CD4-positive, alpha-beta T cell treated with Interleukin-17A for 1 hour (primary cell): ENCODE results near the gene ATP2A2.
"Not testable (repeated sequence)": the region's sequence is repeated elsewhere in the genome, so short reads cannot be mapped to it uniquely, and the experiment has no call there.

Experiments used
- DNase-seq: peaks from one replicate; pipeline ENCODE4 v3.0.0-alpha.2; 2020

Gene ATP2A2

DNA sequence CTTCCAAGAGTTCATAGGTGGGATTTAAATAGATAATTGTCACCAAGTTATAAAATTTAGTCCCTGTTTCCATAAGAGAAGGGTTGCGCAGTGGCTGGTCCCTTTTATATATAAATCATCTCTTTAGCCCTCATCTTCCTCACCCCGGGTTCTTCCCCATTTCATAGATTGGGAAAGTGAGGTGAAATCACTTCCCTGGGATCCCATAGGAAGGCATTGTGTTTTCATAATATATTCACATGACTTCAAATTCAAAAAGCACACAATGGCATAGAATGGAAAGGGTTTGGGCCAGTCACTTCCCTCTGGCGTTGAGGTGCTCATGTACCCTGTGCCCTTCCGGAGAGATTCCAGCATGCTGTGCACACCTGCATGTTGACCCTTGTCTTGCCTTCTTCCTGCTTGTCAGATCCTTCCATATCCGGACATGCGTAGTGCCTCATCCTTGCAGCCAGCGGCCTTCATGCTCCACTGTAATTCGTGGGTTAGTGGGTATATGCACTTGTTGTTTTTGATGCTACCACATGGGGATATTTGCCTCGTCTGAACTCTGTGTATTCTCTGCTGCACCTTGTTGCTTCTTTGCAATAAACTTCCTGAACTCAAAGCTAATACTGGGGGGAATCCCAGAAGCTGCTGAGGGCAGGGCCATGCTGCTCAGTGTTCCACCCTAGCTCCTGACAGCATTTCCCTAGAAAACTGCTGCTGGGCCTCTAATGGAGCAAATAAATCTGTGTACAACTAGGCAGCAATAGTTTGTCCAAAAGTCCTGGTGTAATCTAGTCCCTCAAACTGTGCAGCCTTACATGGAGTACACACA, 62.9 kb downstream of the ATP2A2 start:
- DNase-seq = no peak

DNA sequence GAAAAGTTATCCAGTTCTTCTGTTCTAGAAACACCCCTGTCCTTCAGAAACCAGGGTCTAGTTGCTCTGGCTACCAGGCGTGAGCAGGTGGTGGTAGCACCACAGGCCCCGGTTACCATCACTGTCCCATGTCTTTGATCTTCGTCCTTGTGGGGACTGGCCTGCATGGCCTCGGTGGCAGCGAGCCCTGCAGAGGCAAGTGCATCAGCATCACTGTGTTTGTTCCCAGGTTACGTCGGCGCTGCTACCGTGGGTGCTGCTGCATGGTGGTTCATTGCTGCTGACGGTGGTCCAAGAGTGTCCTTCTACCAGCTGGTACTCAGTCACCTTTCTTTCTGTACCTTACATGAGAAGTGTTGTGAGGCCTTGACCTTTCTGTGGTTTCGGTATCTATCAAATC, 63.6 kb downstream of the ATP2A2 start:
- no peak for DNase-seq

DNA sequence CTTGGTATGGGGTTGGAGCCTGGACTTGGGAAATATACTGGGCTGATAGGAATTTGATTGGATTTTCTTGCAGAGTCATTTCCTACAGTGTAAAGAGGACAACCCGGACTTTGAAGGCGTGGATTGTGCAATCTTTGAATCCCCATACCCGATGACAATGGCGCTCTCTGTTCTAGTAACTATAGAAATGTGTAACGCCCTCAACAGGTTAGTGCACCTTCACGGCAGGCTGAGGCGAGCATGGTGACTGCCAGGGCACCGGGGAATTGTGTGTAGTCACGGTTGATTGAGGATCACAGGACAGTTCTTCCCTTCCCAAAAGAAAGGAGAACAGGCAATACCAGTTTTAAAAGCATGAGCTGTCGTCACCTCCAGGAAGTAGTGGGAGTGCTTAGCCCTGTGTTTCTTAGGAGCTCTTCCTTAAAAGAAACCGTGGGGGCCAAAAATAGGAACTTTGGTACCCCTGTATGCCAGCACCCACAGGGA, 64.2 kb downstream of the ATP2A2 start:
- no peak for DNase-seq

DNA sequence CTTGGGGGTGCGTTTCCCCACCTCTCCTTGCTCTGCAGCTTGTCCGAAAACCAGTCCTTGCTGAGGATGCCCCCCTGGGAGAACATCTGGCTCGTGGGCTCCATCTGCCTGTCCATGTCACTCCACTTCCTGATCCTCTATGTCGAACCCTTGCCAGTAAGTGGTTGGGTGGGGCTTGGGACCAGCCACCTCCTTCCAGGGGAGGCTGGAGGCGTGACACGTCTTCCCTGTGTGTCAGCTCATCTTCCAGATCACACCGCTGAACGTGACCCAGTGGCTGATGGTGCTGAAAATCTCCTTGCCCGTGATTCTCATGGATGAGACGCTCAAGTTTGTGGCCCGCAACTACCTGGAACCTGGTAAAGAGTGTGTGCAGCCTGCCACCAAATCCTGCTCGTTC, 64.9 kb downstream of the ATP2A2 start:
- no peak for DNase-seq

DNA sequence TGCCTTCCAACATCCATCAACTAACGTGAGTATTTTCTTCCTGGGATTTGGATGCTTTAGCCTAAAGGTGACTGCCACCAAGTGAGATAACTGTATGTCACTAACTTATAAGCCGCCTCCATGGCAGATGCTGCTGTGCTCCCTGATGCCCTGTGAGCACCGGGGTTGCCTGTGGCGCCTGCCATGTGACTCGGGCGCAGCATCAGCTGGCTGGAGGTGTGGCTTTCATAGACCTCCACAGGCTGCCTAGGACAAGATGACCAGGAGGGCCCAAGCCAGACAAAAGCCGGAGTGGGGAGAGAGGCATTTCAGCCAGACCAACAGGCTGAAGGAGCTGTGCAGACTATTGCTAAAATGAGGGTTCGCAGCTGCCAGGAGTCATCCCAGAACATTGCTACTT, 66.7 kb downstream of the ATP2A2 start:
- no peak for DNase-seq

DNA sequence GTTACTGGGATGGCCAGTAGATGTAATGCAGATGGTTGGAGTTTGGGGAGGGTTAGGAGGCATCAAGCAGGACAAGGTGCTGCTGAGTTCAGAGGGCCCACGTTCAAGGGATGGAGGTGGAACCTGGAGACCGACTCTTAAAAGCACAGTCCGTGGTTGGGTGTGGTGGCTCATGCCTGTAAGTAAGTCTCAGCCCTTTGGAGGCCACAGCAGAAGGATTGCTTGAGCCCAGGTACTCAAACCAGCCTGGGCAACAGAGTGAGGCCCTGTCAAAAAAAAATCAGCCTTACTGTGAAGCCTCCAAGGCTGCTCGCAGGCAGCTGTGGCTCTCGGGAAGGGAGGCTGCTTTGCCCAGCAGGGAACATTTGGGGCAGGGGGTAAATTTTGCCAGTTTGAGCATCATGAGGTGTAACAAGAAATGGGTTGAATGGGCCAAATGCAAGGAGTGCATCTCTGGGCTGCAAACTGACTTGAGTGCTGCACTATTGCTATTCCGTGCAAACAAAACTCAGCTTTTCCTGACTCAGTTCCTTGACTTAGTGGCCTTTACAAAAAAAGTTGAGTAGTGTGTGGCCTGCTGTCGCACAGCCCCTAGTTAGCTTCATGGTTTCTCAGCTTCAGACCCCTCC, 67.5 kb downstream of the ATP2A2 start:
- no peak for DNase-seq

DNA sequence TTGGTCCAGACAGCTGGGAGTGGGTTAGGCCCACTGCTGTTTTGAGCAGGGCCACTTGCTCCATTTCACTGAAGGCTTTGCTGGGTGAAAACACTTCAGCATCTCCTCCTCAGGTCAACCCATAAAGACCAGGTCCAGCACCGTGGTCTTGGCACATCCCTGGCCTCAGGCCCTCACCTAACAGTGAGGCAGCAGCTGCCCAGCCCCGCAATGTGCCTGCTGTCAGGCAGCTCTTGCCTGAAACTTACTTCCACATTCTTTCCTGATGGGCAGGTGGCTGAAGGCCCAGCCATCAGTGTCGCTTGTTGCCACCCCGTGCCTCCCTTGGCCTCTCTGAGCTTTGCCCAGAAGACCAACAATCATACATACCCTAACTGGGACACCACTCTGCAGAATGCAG, 68.0 kb downstream of the ATP2A2 start:
- DNase-seq = no peak

DNA sequence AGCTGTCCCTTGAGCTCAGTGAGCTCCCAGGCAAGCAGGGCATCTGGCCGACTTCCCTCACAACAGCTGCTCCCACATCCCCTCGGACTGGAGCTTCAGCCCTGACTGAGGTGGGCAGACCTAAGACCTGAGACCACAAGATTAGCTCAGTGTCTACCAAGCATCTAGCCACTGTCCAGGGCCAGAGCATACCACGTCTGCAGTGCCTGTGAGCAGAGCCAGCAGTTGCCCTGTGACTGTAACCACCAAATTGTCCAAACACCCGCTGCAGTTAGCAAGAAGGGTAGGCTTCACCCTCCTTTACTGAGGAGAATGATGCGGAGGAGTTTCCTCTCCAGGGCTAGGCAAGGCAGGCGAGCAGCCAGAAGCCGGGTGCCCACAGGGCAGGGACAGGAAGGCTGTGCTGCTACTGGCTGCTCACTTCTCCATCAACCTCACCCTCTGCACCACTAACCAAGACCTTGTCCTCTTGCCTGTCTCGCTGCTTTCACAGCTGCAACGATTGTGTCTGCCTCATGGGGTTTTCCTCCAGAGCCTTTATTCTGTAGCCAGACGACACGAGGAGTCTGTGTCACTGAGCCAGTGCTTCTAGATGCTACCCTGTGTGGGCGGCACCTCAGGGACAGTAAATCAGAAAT, 68.6 kb downstream of the ATP2A2 start:
- DNase-seq = peak; percentile 34

DNA sequence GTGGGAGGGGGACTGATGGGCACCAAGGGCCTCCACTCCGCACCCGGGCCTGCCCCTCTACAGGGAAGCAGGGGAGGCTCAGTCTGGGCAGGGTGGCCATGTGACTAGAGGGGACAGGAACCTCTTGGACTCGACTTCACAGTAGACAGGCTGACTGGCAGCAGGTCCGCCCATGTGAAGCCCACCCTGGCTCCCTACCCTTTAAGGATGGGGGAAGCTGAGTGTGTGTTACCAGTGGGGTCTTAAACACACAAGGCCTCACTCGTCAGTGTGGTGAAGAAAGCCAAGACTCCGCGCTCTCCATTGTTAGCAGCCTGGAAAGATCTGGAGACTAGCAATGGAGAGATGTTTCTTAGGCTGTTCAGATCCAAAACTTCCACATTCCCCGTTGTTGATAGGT, 70.1 kb downstream of the ATP2A2 start:
- no peak for DNase-seq

DNA sequence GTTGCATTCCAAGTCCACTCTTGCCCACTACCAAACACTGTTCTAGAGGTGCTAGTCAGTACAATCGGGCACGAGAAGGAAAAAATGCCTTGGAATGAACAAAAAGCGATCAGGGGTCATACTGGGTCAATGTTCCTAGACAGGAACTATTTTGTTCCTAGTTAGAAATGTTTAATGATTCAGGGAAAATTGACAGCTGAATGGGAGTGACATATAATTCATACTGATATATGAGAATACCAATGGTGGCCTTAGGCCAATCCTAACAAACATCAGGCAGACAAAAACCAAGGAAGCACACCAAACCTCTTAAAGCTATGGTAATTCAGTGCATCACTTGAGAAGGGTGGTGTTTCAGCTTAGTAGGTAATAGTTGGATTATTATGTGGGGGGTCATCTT, 71.4 kb downstream of the ATP2A2 start:
- DNase-seq = no peak

DNA sequence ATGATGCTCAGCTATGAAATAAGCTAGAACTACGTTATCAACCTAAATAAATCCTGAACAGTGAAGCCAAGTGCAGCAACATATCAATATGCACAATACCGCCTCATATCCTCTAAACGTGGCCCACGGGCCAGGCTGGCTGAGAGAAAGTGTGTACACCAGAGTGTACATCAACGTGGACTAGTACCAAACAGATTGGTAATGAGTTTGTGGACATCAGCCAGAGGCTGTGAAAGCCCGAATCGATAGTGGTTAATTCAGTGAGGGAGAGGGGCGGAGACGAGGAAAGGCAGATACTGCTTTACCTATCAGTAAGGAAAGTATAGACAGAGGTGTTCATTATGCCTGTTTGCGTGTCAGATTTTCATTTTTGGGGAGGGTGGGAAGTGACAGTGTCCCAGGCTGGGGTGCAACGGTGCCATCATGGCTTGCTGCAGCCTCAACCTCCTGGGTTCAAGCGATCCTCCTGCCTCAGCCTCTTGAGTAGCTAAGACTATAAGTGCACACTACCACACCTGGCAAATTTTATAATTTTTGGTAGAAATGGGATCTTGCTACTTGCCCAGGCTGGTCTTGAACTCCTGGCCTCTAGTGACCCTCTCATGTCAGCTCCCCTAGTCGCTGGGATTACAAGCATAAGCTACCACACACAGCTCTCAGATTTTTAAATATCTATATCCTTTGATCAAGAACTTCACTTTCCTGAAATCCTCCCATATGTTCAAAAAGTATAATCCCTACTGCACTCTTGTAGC, 72.3 kb downstream of the ATP2A2 start:
- no peak for DNase-seq

DNA sequence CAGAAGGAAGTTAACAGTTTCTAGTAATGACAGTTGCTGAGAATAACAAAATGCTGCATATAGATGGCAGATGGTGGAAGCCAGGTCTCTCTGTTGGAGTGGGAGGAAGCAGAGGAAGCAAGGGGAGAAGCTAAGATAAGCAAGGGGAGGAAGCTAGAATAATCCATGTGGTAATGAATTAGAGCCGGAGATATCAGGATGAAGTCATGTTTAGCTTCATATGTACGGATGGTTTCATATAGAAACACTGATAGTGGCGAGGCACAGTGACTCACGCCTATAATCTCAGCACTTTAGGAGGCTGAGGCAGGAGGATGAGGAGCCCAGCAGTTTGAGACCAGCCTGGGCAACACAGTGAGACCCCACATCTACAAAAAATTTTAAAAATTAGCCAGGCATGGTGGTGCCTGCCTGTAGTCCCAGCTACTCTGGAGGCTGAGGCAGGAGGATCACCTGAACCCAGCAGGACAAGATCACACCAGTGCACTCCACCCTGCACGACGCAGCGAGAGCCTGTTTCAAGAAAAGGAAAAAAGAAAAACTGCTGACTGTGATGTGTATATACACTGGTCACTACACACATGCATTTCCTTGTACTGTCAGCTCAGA, 73.2 kb downstream of the ATP2A2 start:
- DNase-seq = no peak

DNA sequence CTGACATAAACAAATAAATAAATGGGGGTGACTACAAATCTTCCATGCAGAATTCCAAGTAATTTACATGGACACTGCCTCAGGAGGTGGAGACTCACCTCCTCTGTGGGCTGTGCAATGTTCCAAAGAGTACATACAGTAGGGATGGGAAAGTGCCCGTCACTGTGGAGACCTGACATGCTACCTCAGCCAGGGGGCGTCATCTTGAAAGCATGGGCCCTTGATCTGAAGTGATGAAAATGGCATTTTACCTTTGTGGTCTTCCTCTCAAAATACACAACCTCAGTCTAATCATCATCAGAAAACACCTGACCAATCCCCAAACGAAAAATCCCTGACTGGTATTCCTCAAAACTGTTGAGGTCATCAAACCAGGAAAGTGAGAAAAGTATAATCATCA, 74.0 kb downstream of the ATP2A2 start:
- DNase-seq = peak; percentile 32

DNA sequence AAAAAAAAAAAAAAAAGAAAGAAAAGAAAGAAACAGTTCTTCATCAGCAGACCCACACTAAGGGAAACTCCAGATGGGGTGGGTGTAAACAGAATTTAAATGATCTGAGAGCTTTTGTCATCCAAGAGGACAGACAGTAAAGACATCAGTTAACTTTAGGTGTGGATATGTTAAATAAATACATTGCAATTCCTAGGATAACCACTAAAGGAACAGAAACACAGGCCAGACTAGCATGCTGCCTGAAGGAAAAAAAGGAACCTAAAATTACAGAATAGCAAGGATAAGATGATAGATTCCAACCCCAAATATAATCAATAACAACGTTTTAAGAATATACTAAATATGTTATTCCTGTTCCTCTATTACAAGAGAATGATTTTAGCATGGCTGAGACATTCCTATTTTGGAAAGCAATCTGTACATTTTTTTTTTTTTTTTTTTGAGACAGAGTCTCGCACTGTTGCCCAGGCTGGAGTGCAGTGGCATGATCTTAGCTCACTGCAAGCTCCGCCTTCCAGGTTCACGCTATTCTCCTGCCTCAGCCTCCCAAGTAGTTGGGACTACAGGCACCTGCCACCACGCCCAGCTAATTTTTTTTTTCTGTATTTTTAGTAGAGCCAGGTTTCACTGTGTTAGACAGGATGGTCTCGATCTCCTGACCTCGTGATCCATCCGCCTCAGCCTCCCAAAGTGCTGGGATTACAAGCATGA, 77.5 kb downstream of the ATP2A2 start:
- DNase-seq = not testable (repeated sequence)

DNA sequence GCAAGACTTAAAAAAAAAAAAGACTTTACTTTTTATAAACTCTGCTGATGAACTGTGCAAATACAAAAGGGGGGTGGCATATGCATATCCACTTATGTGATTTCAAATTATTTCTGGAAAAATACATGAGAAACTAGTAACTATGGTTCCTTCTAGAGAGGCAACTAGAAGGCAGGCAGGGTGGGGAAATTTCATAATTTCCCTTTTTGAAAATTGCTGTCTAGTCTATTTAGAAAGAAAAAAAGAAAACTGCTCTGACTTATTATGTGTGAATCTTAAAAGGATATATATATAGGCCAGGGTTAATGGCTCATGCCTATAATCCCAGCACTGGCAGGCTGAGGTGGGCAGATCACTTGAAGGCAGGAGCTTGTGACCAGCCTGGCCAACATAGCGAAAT, 80.2 kb downstream of the ATP2A2 start:
- no peak for DNase-seq

DNA sequence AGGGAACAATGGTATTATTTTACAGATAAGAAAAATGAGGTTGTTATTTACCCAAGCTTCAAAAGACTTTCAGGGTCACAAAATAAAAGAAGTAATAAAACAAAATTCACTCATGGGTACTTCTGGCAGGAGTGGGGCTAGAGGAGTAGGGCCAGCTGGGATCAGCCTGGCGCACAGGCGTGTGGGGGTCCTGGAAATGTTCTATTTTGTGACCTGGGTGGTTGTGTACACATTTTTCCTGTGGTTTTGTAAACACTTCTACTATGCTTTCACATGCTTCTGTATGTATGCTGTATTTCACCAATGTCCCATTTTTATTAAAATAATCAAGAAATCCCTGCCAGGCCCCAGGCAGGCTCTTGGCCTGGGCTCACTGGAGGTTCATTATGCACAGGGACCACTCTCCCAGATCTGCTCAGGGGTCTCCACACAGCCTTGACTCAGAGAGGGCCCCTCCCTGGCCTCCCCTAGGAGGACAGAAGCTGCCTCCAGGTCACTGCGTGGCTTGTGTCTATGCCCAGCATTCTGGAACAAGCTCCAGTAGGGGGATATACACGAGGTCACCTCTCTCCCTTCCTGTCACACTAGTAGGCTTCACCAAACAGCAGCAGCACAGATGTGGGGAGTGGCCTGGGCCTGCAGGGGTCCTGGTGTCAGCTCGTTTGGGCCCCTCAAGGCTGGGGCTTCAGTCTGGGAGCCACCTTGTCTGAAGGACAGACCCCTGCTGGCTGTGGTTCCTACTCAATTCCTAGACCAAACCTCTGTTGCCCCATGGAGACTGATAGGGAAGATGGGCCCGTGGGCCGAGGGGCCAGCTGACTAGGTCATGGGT, 84.7 kb downstream of the ATP2A2 start:
- DNase-seq = no peak

DNA sequence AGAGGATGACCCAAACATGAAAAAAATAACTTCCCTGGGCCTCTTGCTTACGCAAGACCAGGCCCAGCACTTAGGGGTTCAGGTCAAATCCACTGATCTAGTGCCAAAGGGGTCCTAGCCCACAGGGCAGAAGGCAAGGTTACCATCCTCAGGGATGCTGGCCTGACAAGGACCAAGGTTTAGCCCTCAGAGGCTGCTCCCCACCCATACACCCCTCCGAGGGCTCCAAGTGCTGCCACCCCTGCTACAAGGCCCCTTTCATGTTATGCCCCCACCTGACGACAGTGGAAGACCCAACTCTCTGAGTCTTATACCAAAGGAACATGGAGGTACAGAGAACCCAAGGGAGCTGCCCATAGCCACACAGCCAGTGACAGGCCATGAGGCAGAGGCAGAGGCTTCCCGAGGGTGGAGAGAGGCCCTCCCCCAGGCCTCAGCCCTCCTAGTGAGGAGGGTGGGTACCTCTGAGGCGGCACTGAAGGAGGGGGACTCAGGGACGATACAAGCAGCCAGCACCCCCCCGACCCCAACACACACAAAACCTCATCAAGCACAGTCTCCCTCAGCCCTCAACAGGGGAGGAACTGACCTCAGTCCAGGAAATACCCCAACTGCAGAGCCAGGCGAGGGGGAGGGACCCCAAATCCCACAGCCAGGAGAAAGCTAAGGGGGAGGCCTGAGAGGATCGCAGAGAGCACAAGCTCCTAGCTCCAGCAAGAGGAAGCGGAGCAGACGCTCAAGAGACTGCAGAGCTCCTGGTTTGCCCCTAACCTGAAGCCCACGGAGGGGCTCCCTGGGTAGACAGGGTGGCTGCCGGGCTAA, 85.5 kb downstream of the ATP2A2 start:
- DNase-seq = no peak

DNA sequence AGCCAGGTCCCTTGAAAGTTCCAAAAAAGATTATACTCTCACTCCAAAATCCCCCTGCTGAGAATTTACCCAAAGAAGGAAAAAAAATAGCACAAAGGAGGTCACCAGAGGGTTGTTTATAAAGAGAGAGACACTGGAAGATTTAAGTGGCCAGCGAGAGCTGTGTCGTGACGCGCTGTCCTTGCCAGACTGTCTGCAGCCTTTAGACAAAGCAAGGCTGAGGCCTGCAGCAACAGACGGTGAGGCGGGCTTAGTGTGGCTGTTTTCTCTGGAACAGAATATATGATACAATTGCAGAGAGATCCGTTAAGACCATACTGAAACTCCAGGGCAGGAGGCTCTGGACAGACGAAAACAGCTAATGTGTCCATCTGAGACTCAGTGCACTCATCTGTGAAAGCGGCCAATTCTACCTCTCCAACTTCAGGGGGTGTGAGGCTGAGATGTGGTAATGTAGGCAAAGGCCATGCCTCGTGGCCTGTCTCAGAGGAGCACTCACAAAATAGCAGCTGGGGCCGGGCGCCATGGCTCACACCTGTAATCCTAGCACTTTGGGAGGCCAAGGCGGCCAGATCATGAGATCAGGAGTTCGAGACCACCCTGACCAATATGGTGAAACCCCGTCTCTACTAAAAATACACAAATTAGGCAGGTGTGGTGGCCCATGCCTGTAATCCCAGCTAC, 86.3 kb downstream of the ATP2A2 start:
- no peak for DNase-seq

DNA sequence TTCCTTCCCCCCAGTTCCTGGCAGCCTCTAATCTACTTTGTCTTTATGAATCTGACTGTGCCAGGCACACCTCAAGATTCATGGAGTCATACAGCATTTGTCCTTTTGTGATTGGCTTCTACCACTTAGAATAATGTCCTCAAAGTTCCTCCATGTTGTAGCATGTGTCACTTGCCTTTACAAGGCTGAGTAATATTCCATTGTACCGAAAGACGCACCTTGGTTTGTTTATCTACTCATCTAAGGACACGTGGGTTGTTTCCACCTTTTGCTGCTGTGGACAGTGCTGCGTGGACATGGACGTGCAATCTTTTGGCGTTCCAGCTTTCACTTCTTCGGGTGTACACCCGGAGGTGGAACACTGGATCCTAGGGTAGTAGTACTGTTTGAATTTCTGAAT, 88.9 kb downstream of the ATP2A2 start:
- no peak for DNase-seq

DNA sequence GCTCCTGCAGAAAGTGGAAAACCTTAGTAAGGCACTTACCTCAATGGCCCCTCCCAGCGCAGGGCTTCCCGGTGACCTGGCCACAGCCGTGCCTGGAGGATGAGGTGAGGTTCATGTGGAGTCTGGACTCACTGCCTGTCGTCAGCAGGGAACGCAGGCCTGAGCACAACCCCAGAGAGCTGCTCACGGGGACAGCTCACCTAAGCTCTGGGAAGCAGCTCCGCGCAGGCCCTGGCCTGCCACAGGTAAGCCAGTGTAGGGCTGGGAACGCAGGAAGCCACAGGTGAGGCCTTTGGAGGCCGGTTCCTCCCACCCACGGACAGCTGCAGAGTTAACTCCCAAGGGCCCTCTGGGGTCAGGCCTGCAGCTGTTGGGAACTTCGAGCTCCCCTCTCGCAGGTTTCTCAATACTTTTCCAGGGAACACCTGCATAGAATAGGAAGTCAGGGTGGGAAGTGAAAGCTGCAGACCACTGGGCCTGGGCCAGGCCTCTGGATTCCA, 89.7 kb downstream of the ATP2A2 start:
- DNase-seq = no peak
